DMS53 treated with DMSO at 0.1 percent for 48 hours (cell line): ENCODE measurements around the gene DYRK1A.

Experiments used
- DNase-seq: peaks from one replicate; lab custom pipeline; 2025; ENCODE audit not compliant: unreplicated experiment; lab: John Stamatoyannopoulos, UW

Gene DYRK1A

DNA sequence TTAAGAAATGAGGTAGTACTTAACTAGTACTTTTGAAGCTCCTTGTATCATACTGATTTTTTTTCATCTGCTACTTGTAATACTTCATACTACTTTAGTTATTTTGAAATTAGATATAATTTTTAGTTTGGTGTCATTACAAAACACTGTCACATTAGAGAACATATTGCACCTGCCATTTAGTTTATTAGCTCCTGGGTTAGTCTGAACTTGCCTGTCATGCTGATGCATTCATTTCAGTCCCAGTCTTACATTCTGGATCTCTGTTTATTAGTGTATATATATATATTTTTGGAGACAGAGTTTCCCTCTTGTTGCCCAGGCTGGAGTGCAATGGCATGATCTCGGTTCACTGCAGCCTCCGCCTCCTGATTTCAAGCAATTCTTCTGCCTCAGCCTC, 50.3 kb downstream of the DYRK1A start:
- no peak for DNase-seq

DNA sequence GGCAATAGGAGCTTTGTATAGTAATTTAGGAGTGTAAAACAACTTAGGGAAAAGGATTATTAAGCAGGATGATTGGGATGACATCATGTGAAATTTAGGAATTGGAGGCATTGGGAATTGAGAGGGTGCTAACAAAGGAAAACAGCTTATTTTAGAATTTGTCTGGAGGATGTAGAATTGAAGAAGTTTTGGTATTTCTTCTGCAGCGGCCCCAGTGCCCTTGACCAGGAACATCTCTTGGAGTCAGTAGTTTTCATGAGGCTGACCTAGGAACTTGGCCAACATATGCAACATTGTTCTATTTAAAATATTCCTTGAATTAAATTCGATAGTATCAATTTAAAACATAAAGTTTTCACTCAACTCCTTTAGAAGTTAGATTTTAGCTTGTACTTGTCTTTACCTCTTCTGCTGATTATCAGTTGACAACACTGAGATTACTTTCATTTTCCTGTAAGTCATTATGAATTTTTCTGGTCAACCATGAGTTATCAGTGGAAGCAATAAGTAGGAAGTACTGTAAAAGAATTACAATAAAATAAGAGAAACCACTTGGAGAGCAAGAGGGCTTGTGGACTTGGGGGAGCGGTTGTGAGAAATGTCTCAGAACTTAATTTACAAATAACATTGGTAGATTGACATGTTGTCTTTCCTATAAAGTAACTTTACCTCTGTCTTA, 52.8 kb downstream of the DYRK1A start:
- no peak for DNase-seq

DNA sequence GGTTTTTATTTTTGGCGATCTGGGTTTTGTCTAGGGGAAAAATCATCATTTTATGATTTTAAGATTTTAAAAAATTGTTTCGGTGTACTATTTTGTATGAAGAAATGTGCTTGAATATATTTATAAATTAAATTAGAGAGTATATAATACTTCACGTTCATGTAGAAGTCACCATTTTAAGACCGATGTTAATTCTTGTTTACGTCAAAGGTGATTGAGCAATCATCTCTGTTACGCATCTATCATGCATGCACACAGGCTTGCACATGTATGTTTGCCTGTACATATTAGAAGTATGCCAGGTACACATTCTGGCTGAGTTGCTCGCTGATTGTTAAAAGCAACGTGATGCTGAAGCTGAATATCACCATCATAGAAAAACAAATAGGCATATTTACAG, 54.7 kb downstream of the DYRK1A start:
- DNase-seq = no peak

DNA sequence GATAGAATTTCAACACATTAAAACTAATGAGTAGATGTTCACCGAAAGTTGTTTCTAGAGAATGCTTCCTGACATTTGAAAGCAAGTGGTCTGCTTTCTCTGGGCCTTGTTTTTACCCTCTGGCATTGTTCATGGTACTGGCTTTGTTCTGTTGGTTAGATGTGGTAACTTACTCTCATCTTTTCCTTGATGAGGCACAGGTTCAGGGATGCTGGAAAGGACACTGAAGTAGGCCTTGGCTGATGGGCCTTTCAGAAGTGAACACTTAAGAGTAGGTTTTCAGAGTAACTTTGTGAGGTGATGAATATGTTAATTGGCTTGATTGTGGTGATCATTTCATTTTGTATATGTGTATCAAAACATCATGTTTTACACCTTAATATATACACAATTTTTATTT, 55.8 kb downstream of the DYRK1A start:
- DNase-seq = no peak

DNA sequence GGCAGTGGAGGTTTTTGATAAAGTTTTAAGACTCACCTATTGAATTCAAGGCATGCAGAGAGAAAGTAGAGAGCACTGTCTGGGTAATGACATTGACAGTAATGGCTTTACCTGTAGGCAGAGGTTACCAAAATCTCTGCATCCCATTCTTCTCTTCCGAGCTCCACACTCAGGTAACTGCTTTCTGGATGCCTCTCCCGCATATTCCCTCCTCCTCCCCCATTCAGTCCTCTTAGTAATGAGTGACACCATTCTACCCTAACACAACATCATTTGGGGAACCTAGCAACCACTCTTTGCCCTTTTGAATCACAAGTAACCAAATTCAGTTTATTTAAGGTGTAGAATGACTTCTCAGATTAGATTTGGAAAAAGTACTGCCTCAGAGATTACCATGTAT, 56.5 kb downstream of the DYRK1A start:
- no peak for DNase-seq

DNA sequence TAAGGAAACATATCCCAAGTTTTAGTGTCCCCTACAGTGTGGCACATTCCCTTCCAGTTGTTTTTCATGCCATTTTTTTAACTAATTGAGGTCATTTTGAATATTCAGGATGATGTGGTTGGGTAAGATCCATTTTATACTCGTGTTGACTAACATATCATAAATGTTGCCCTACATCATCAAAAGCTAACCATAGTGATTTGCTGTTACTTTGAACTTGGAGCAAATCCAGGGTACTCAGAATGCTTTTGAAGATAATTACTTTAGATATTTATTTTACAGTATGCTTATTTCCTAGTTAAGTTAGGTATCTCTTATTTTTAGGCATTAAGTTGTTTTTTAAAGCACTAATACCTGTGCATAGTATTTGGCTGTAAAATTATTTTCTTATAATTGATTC, 57.8 kb downstream of the DYRK1A start:
- no peak for DNase-seq

DNA sequence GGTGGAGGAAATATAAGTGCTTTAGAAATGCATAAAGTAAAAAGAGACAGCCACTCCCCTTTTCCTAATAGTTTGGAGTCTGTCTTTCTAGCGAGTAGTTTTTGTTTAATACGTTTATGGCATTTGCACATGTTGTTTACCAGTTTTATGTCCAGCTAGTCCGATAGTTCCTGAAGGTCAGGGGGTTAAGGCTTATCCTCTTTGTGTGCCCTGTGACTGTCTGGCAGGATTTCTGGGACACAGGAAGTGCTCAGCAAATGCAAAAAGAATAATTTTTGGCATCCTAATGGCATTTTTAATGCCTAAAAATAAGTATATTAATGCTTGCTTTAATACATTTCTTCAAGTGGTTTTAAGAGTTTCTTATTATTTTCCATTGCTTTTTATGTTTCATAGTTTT, 58.4 kb downstream of the DYRK1A start:
- DNase-seq = no peak

DNA sequence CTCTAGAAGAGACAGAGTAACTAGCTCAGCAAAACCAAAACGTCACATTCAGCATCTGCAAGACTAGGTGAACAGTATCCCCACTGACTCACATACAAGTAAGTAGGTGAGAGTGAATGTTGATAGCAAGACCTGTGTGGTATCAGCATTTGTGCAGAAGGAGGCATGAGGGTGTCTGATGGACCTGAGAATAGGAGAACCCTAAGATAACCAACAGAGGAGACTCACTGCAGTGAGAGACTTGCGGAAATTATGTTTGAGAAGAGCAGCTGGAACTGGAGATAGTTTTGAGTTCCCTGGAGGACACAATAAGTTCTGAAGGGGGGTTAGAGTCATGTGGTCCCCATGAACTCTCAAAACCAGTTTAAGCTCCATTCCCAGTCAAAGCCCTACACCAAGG, 59.1 kb downstream of the DYRK1A start:
- no peak for DNase-seq

DNA sequence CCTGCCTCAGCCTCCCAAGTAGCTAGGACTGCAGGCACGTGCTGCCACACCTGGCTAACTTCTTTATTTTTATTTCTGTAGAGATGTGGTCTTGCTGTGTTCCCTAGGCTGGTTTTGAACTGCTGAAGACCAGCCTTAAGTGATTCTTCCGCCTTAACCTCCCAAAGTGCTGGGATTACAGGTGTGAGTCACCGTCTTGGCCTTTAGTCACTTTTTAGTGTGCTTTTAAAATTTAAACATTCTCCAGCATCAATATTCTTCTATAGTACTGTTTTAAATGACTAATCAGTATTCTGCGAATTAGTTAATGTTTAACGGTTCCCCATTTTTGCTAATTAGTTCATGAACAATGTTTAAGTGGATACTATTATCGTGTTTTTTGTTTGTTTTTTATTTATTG, 60.6 kb downstream of the DYRK1A start:
- no peak for DNase-seq

DNA sequence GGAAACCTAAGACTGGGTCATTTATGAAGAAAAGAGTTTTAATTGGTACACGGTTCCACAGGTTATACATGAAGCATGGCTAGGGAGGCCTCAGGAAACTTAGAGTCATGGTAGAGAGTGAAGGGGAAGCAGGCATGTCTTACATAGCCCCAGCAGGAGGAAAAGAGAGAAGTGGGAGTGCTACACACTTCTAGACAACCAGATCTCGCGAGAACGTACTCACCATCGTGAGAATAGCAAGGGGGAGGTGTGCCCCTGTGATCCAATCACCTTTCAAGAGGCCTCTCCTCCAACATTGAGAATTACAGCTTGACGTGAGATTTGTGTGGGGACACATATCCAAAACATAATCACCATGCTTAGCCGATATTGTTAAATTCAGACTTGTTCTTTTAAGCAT, 62.8 kb downstream of the DYRK1A start:
- no peak for DNase-seq

DNA sequence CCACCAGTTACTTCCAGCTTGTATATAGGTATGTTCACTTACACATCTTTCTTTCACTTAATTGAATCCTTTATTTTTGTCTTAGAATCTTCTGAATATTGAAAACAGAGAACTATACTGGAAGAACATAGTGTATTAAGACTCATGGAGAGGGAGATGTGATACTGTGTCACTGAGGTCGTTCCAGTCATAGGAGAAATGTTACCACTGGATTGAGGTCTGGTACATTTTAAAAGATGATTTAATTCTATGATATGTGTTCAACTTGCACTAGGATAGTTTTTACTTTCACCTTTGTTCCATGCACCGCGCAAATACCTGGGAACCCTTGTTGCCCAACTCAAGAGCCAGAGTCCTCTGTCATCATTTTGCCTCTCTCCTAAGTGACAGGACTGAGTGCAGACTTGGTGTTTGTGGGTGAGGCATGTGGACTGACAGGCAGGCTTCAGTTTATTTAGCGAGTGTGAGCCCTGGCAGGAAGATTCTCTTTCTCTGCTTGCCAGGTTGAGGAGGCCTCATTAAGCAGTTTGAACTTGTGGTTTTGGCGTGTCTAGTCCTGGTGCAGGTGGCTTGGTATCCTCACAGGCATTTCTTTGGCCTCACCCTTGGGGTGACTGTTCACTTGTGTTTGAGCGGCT, 63.7 kb downstream of the DYRK1A start:
- DNase-seq = no peak

DNA sequence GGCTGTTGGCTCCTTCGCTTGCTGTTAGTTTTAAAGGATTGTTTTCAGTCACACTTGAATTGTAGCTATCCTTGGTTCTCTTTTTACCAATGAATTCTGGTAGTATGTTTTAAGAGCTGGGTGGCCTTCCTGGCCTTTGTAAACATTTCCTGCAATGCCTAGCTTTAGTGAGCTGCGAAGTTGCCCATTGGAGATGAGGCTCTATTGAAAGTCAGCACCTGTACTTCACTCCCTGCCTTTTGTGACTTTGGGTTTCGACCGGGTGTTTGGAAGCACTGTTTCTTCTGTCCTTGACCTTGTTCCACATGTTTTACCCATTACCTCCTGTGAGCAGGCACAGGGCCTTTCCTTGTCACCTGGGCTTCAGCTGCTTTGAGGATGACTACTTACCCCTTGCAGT, 64.7 kb downstream of the DYRK1A start:
- DNase-seq = no peak

DNA sequence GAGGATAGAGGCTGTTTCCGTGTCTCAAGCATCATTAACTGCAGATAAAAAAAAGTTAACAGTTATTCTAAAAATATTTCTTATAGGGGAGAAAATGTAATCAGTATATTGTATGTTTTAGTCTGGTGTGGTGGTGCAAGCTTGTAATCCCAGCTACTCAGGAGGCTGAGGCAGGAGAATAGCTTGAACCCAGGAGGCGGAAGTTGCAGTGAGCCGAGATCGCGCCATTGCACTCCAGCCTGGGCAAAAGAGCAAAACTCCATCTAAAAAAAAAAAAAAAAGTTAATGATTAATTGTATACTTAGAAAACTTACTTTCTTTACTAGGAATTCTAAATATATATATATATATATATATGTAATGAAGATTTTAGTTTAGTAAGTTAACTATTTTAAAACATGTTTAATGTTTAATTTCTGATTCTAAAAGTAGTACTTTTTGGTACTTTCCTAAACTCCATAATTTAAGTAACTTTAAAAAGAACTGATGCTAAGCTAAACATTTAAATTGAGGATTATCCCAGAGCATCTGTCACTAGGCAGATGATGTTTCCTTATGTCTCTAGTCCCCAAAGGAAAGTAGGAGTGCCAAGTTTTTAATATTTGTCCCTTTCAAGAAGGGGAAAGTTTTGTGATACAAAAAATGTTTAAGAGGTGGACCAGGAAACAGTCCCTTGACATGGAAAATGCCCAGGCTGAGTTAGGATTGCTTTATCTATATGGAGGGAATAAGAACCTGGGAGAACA, 66.3 kb downstream of the DYRK1A start:
- DNase-seq = no peak

DNA sequence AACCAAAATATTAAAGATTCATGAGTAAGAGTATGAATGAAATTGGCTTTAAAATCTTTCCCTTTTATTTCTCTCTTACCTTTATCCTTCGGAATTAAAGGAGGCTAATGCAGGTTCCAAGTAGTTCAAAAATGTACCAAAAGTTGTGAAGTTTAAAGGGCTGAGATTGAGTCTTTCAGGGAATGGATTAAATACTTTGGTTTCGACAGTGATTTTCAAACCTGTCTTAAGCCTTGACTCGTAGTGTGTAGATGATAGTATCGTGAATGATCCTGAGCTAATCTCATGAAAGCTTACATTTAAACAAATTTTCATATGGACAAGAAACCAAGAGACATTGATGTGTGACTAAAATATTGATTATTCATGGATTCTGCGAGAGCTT, 66.9 kb downstream of the DYRK1A start:
- DNase-seq = no peak

DNA sequence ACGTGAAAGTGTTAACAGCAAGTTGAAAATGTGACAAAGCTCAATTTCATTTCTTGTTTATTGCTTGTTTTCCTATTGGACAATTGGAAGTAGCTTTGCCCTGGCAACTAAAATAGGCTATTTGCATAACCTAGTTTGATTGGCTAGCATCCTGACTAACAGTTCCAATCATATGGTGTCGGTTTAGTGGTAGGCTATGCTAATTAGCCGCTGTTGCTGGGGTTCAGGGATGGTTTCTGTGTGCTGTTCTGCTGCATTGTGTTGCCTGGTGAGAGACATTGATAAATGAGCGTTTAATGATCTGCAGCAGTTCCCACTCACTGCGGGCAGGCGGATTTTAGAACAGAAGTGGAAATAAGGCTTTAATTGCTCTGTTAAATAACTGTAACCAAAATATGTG, 68.5 kb downstream of the DYRK1A start:
- DNase-seq = no peak

DNA sequence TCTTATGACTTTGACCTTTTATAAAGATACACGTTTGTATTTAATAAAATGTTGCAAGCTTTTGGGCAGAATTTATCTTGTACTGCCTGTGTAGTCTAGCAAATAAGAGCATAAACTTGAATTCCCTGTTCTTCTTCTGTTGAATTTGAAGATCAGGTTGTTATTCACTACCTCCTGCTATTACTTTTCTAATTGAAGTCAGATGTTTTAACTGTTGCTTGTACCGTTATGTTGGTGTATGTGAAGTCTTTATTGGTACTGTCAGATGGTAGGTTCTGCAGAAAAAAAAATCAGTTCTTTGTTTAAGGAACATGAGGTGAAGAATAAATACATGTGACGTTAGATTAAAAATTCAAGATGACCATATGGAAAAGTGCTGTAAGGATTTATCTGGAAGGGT, 69.1 kb downstream of the DYRK1A start:
- DNase-seq = no peak

DNA sequence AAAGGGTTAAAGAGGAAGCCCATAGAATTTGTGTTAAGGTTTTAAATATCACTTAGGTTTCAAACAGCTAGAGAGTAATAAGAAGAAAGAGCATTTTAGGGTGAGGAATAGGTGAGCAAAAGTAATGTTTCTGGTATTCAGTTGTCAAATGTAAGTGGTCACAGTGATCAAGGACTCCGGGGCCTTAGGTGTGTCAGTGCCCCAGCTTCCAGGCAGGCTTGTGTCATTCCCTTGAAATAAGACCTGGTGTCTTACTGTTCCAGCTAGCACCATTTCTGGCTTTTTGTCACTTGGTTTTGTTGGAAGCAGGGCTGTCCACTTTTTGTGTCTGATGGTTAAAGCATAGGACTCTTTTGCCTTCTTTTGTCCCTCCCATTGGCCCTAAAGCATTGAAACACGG, 69.6 kb downstream of the DYRK1A start:
- DNase-seq = no peak

DNA sequence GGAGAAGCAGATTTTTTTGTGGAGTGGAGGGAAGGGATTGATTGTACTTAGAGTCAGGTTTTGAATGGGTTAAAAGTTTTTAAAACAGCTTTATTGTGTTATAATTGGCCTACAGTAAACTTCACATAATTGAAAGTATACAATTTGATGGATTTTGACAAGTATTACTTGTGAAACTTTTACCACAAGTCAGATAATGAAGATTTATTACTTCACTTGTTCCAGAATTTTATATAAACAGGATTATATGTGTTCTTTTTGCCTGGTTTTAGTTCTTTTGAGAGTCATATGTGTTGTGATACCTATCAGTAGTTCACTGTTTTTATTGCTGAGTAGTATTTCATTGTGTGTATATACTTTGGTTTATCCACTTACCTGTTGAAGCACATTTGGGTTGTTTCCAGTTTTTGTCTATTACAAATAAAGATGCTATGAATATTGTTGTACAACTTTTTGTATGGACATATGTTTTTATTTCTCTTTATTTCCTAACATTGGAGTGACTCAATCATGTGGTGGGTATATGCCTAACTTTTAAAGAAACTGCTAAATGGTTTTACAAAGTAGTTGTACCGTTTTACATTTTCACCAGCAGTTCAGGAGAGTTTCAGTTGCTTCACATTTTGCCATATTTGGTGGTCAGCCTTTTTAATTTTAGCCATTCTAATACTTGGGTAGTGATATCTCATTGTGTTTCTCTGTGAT, 71.0 kb downstream of the DYRK1A start:
- DNase-seq = no peak

DNA sequence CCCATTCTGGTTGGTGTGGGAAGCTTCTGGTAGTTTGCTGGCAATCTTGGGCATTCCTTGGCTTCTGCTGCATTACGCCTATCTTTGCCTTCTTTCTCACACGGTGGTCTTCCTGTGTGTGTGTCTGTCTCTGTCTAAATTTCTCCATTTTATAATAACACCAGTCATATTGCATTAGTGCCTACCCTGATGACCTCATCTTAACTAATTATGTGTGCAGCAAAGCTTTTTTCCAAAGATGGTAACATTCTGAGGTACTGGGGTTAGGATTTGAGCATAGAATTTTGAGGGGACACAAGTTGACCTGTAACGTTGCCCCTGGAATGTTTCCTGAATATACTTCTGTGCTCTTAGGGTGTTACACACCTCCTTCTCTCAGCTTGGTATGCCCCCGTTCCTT, 77.1 kb downstream of the DYRK1A start:
- no peak for DNase-seq

DNA sequence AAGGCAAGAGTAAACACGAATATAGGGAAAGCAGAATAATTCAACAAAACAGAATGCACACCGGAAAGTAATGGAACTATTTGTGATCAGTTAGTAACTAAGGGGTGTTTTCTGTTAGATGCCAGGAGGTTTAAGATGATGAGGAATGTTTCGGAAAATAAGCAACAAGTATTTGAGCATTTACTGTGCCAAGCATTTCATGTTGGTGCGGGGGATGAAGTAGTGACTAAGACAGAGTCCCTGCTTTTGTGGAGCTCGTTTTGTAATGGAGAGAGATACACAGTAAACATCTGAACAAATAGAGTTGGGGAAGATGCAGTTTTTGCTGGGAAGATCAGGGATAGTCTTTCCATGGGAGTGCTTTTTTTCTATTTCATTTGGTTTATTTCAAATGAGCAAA, 78.7 kb downstream of the DYRK1A start:
- no peak for DNase-seq

DNA sequence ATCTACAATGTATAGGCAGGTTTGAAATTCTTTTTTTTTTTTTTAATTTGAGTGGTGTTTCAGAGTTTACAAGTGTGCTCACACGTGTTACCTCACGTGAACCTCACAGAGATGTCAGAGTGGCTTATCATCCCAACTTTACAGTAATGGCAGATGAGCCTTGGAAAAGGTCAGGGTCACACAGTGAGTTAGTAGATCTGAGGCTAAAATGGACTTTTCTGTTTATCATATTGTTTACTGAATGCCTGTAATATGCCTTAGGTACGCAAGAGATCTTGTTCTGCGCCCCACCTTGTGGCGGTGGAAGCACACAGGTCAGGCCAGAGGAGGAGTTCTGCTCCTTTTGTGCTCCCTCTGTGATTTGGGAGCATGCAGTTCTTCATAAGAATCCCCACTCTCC, 80.0 kb downstream of the DYRK1A start:
- no peak for DNase-seq
